Activated CD8-positive, alpha-beta memory T cell treated with anti-CD3 and anti-CD28 coated beads, Interleukin-2, amount 50 U/mL, for 24 hours (primary cell): ENCODE data around the gene SESTD1.
"Not testable (repeated sequence)": the region's sequence is repeated elsewhere in the genome, so short reads cannot be mapped to it uniquely, and the experiment has no call there.

Source experiments
- DNase-seq: peaks from one replicate; pipeline ENCODE4 v3.0.0-alpha.2; 2020; ENCODE audit errors: extremely low read depth

SESTD1 gene

DNA sequence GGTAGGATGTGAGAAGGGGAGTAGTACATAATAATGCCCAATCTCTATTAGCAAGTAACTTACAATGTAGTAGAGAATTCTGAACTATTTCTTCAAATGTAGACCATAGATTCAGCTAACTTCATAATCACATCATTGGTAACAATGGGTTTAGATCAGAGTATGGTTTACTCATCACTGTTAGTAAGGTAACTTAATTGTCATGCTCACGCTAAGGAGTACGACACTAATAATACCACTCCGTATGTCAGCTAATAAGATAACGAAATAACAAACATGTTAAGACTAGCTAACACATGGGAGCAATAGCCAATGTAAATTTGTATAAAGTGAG lies 158.3 kb downstream of the SESTD1 start:
- no peak for DNase-seq

DNA sequence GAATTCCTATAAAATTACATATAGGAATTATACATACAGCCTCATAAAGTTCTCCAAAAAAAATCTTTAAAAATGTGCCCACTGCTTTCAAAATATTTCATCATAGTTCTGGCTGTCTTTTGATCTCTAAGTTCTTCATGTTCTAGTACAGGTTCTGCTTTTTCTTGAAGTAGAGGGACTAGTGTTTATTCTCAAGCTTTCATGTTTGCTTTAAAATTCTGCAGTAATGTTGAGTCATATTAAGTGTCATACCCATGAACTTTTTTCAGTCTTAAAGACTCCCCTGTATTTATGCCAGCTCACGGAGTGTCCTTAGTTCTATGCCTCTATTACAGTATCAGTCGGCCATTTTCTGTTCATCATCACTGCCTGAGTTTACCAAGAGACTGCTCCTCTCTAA lies 159.9 kb downstream of the SESTD1 start:
- no peak for DNase-seq

DNA sequence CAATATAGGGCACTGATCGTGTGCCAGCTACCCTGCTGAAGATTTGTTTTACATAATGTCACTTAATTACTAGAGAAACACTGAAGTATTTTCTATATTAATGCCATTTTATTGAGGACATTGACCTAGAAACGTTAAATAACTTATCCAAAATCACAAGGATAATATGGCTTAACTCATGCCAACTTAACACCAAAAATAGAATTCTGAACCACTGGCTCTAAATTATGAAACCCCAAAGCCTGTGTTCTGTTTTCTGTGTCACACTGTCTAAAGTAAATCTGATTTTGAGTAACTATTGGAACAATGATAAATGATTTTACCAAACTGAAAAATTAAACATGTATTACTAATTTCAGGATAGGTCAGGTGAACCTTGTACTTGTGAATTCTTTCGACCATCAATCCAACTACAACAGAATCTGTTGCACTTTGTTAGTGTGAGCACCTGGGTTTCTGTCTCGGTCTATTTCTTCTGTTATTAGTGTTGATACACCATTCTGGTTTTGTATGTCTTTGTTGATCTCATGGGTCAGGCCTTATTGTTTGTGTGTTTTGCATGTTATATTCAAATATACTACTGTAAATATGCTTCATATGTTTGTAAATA lies 166.4 kb downstream of the SESTD1 start:
- no peak for DNase-seq

DNA sequence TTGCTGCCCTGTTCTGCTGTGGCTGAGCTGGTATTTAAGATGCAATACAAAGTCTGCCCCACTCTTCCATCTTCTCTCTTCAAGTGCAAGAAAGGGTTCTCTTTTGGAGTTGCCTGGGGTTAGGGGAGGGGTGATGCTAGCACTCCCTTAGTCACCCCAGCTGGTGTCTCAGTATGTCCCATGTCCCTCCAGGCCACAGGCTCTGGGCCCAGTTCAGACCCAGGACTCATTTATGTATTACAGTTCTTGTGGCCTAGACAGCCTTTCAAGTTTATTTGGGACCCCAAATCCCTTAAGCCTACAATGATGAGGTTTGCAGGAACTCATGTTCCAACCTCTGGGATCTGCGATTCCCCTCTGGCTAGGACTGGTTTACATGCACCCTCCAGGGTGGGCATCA lies 167.5 kb downstream of the SESTD1 start:
- DNase-seq = no peak

DNA sequence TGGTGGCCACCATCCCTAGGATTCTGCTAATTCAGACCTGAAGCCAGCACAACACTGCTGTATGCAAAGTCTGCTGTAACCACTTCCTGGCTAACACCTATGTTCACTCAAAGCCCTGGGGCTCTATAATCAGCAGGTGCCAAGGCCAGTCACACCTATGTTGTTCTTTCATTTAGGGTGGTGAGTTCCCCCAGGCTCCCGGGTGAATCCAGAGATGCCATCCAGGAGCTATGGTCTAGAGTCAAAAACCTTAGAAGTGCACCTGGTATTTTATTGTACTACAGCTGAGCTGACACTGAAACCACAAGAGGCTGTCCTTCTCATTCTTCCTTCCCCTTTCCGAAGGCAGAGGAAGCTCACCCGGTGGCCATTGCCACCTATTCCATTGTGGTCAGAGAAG lies 168.5 kb downstream of the SESTD1 start:
- no peak for DNase-seq

DNA sequence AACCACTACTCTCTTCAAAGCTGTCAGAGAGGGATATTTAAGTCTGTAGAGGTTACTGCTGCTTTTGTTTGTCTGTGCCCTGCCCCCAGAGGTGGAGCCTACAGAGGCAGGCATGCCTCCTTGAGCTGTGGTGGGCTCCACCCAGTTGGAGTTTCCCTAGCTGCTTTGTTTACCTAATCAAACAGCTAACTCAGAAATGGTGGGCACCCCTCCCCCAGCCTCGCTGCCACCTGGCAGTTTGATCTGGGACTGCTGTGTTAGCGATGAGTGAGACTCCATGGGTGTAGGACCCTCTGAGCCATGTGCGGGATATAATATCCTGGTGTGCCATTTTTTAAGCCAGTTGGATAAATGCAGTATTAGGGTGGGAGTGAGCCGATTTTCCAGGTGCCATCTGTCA lies 171.7 kb downstream of the SESTD1 start:
- not testable (repeated sequence) for DNase-seq

DNA sequence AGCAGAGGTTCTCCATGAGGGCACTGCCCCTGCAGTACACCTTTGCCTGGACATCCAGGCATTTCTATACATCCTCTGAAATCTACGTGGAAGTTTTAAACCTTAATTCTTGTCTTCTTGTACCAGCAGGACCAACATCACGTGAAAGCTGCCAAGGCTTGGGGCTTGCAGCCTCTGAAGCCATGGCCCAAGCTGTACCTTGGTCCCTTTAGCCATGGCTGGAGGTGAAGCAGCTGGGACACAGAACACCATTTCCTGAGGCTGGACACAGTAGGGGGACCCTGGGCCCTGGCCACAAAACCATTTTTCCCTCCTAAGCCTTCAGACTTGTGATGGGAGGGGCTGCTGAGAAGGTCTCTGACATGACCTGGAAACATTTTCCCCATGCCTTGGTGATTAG lies 181.9 kb downstream of the SESTD1 start:
- no peak for DNase-seq

DNA sequence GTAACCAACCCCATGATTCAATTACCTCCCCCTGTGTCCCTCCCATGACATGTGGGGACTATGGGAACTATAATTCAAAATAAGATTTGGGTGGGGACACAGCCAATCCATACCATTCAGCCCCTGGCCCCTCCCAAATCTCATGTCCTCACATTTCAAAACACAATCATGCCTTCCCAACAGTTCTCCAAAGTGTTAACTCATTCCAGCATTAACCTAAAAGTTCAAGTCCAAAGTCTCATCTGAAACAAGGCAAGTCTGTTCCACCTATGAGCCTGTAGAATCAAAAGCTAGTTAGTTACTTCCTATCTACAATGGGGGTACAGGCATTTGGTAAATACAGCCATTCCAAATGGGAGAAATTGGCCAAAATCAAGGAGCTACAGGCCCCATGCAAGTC lies 182.7 kb downstream of the SESTD1 start:
- DNase-seq = no peak

DNA sequence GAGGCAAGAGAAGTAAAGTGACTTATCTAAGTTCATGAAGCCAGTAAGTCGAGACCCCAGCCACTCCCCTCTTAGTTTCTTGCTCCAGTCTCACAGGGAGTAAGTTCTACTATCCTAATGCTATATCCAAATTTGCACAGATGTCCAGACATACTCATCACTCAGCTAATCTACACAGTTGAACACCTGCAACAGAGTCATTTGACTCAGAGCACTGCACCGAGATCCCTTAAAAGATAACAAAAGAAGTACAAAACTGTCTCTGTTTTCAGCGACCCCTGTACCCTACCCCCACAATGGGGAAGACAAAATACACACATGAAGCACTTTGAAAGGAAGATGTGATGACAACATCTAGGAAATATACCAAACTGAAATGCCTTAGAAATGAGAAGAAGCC lies 192.1 kb downstream of the SESTD1 start:
- DNase-seq = no peak

DNA sequence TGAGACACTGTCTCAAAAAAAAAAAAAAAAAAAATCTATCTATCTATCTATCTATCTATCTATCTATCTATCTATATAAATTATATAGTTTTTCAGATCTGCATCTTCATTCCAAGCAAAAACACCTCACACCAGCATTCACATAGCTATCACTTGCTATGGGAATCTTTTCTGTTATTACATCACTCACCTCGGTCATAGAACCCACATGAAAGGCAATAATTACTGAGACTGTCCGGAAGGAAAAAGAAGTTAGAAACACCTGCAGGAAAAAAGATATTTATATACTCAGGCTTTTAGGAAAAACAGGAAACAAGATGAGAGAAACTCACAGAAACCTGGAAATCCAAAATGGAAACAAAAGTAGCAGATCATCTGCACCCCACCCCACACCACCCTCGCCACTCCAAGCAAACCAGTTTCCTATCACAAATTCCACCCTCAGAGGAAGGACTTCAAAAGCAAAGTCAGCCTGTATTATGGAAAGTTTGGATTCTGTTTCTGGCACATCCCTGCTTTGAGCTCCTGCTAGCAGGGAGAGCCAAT lies 192.7 kb downstream of the SESTD1 start:
- DNase-seq = no peak

DNA sequence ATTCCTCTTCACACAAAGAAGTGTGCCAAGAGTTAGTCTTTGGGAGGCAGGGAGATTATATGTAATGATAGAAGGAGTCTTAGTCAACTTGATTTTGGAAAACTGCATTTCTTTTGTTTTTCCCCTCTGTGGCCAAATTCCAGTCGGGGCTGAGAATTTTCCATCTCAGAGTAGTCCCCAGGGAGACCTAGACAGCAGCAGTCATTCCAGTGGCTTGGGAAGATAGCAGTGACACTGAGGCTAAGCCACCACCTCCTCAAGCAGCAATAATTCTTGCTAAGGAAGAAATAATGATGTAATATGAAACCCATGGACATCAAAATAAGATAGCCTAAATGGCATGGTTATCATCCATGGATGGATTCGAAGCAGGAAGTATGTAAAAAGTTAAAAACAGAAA lies 193.7 kb downstream of the SESTD1 start:
- no peak for DNase-seq

DNA sequence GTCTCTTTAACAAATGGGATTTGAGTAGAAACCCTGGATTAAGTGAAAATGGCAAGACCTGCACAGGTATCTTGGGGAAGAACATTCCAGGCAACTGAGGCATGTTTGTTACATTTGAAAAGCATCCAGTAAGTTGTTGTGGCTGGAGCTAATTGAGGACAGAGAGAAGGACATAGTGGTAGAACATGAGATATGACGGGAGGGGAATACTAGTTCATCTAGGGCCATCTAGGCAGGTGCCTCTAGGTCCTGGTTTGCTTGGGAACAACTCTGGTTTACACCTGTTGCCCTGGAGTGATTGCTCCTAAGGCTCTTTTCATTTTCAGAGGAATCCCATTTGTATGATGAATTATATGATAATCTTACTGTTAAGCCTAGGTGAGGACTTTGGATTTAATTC lies 194.9 kb downstream of the SESTD1 start:
- no peak for DNase-seq

DNA sequence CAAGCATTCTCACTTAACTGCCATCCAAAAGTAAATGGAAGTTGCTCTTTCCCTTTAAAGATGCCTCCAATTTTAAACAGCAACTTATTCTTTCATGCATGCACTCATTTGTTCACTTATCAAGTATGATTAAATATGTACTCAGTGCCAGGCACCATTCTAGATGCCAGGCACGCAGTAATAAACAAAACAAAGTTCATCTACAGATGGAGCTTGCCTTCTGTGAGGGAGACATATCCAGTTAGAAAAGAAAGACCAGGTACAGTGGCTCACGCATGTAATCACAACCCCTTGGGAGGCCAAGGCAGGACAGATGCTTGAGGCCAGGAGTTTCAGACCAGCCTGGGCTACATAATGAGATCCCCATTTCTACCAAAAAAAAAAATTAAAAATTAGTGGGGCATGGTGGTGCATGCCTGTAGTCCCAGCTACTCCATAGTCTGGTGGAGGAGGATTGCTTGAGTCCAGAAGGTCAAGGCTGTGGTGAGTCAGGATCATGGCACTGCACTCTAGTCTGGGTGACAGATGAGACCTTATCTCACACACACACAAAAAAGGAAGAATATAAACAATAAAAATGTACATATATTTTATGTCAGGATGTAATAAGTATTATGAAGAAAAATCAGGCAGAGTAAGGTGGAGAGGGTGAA lies 195.5 kb downstream of the SESTD1 start:
- DNase-seq = no peak

DNA sequence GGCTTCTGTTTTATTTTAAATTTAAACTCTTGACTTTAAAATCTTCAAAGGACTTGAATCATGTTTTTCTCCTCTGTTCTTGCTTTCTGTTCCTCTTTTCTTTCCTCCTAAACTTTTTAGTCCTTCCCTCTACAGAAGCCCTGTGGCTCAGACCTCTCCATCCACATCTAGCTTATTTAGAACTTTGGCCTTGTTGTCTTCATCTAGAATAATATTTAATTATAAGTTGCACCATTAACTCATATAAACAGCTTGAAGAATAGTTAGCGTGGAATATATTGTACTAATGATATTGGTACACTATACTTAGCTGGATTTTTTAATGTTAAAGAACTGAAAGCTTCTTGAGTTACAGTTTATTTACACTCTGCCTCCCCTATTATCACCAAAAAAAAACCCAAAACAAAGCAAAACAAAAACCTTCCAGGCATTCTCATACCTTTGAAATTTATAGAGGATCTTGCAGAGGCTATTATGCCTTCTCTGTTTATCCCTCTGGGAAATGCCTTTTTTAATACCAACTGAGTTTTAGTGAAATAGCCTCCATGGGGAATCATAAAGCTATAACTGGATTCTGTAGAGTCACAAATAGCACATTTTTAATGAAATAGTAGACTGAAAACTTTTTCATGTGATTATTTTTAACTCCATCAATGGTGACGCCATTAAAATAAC lies 205.5 kb downstream of the SESTD1 start:
- DNase-seq = no peak

DNA sequence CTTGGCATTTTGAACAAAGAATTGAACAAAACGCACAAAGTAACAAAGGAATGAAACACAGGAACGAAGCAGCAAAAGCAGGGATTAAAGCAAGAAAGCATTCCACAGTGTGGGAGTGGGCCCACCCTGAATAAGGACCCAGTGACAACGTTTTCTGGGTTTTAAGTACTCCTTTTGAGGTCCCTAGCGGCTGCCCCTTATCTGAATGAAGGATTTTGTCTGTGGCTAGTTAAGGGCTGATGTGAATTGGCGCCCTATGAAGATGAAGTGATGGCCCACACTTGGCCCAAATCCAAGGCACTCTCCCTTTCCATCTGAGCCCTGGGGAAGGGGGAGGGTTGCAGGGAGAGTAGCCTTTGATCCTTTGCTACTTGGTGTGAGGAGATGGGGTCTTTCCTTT lies 206.9 kb downstream of the SESTD1 start:
- no peak for DNase-seq

DNA sequence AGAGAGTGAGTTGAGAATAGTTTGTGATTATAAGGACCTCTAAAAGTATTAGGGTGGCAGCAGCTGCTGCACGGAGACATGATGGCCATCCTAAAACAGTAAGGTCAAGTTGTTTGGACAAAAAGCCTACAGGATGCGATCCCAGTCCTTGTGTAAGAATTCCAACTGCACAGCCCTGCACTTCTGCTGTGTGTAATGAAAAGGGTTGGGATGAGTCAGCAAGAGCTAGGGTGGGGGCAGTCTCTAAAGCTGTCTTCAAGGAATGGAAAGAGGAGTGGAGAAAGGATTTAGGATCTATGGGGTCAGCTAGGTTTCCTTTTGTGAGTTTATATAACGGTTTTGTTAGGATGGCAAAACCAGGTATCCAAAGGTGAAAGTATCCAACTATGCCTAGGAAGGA lies 211.1 kb downstream of the SESTD1 start:
- not testable (repeated sequence) for DNase-seq
